Measurements from ENCODE around the gene DGCR6L.
"Not testable (repeated sequence)": the region's sequence is repeated elsewhere in the genome, so short reads cannot be mapped to it uniquely, and the experiment has no call there.

The DGCR6L gene

DNA sequence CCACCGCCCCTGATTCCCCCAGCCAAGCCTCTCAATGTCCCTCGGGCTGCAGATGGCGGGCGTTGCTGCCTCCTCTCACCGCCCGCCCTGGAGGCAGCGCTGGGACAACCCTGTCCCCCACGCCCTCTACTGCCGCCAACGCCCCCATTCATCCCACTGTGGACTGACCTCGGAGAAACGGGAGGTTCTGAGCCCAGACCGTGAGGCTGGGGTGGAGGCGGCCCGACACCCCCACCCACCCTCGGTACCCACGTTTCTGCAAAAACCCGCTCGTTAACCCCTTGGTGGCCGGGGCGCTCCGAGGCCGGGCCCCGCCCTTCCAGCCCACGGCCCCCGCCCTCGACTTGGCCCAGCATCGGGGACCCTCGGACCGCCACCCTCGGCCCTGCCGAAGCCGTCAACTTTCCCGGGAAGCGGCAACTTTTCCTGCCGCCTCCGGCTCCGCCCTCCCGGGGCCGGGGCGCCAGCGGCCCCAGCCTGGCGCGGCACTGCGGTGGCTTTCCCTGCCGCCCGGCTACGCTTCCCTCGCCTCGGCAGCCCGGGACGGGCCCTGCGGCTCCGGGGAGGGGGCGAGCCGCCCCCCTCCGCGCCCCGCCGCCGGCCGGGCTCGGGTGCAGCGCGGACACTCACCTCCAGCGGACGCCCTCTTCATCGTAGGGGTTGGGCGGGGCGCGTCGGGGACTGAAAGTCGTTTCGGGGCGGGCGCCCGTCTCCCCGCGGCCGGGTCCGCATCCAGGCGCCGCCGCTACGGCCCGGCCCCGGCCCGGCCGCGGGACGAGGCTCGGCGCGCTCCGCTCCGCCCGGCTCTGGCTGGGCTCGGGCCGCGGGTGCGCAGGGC lies 52.2 kb downstream of the DGCR6L start:
- peak; percentile 46 for DNase-seq
- Mint-ChIP-seq H3K4me3 (peak overlapping the region; percentile 52), H3K27ac (no peak overlapping the region), H3K36me3 (ENCODE audit: low read depth) (no peaks in the 10 kb centered on the region), H3K9me3 (no peaks in the 10 kb centered on the region), H3K4me1 (peaks cover 19% of the 10 kb centered on the region), H3K27me3 (ENCODE audit: low read depth, poor library complexity) (peaks cover 11% of the 10 kb centered on the region)
- no peak for TF ChIP-seq CTCF (IDR thresholded peaks at IDR 0.05)

GRCh38 chr22:20266667-20267440 lies 53.0 kb downstream of the DGCR6L start:
- H3K4me1 Mint-ChIP-seq, result peaks cover 19% of the 10 kb centered on the region
- not testable (repeated sequence) for DNase-seq

DNA sequence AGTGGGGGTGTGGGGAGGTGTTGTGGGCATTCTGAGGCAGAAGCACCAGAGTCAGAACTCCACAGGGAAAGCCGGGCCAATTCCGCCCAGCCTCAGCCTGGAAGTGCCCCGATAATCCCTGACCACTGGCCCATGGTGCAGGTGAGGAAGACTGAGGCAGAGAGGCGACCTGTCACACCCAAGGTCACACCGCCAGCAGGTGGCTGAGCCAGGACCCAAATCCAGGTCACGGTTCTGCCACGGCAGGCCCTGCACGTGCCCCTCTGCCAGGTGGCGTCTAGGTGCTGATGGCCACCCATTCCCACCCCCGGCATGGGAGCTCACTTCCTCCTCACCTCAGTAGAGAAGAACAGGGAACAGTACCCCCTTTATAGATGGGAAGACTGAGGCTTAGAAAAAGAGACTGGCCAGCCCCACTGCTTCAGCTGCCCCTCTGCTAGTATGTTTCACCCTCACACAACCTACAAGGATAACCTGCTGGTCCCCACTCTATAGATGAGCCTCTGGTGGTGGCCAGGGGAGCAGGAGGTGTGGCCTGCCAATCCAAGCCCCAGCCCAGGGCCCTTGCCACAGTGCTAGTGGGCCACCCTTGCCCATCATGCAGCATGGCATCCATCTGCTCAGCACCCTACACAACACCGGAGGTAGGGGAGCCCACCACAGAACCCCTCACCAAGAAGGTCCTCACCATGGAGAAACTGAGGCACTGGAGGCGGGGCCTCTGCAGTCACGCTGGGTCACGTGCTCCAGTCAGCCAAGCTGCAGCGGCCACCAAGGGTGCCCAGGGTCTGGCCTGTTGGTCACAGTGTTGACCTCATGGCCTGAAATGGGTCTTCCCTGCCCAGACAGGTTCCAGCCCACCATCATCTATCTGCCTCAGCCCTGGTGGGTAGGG lies 53.8 kb downstream of the DGCR6L start:
- not testable (repeated sequence) for H3K9me3 Mint-ChIP-seq; H3K4me3 Mint-ChIP-seq; H3K27ac Mint-ChIP-seq; DNase-seq; H3K36me3 Mint-ChIP-seq (ENCODE audit: low read depth)
- peaks cover 19% of the 10 kb centered on the region for H3K4me1 Mint-ChIP-seq
- H3K27me3 Mint-ChIP-seq (ENCODE audit: low read depth, poor library complexity), result peaks cover 20% of the 10 kb centered on the region

More at GRCh38 chr22:20266667-20267440, 53.0 kb downstream of the DGCR6L start:
- peaks cover 19% of the 10 kb centered on the region for H3K27me3 Mint-ChIP-seq (ENCODE audit: low read depth, poor library complexity)
- not testable (repeated sequence) for H3K9me3 Mint-ChIP-seq; H3K36me3 Mint-ChIP-seq (ENCODE audit: low read depth); H3K27ac Mint-ChIP-seq
- peak overlapping the region; percentile 74 for H3K4me3 Mint-ChIP-seq

DNA sequence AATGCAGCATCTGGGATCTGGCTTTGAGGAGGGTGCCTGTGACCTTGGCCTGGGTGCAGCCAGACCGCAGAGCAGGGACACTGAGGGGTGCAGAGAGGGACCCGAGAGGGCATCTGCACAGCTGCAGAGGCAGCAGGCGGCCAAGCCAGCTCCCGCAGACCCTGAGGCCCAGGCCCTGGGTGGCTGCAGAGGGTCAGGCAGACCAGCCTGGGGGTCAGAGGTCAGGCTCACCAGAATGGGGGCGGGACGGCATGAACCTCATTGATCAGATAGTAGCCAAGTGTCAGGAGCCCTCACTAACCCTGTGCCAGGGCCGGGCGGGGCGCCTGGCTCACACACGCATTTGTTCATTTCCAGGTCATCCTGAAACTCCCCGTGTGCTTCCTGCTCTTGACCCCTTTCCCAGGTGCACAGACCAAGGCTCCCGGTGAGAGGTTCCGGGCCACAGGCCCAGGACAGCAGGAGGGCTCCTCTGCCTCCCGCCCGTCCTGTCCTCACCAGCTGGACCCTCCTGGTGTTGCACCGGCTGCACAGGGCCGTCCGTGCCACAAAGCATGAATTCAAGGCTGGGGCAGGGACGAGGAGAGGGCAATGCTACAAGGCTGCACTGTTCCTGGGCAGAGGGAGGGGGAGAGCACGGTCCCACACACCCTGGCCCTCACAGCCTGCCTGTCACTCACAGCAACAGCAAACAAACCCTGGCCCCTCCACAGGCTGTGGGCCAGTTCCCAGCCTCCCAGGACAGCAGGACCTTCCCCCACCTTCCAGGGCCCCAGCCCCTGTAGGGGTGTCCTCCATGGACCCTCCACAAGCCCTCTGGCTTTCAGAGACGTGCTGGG lies 55.0 kb downstream of the DGCR6L start:
- Mint-ChIP-seq H3K4me1 (peaks cover 15% of the 10 kb centered on the region), H3K4me3 (no peak overlapping the region), H3K27me3 (ENCODE audit: low read depth, poor library complexity) (peaks cover 20% of the 10 kb centered on the region), H3K36me3 (ENCODE audit: low read depth) (no peaks in the 10 kb centered on the region), H3K9me3 (no peaks in the 10 kb centered on the region), H3K27ac (no peak overlapping the region)
- DNase-seq, result no peak
- no peak for TF ChIP-seq CTCF (IDR thresholded peaks at IDR 0.05)

Measured in nephron progenitor cell (in vitro differentiated cells).